Activated CD8-positive, alpha-beta memory T cell treated with anti-CD3 and anti-CD28 coated beads for 48 hours (primary cell): ENCODE data around the gene S1PR1.

Experiments used
- DNase-seq, 3 experiments: peaks; one replicate each; pipeline ENCODE4 v3.0.0-alpha.2; 2020; ENCODE audit warnings: low read depth in 2 of 3, low spot score in 2 of 3

S1PR1 gene

GRCh38 chr1:101278845-101279244 lies 42.0 kb downstream of the S1PR1 start:
- DNase-seq: no peak

GRCh38 chr1:101280049-101280592 lies 43.3 kb downstream of the S1PR1 start:
- DNase-seq: no peak

GRCh38 chr1:101280942-101281654 lies 44.3 kb downstream of the S1PR1 start:
- no peak for DNase-seq

DNA sequence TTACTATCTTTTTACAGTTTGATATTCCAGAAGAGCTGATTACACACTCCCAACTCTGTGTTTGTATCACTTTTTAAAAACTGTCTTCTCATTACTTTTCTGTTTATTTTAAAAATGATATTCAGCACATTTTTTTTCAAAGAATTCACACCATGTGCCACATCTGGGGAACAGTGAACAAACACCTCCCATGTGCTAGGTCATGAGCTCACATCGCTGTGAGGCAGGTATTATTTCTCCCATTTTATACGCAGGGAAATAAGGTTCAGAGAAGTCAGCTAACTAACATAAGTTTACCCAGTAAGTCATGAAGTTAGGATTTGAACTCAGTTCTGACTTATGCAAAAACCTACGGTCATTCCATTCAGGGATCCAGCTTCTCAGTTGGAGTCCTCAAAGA lies 44.9 kb downstream of the S1PR1 start:
- DNase-seq: no peak

DNA sequence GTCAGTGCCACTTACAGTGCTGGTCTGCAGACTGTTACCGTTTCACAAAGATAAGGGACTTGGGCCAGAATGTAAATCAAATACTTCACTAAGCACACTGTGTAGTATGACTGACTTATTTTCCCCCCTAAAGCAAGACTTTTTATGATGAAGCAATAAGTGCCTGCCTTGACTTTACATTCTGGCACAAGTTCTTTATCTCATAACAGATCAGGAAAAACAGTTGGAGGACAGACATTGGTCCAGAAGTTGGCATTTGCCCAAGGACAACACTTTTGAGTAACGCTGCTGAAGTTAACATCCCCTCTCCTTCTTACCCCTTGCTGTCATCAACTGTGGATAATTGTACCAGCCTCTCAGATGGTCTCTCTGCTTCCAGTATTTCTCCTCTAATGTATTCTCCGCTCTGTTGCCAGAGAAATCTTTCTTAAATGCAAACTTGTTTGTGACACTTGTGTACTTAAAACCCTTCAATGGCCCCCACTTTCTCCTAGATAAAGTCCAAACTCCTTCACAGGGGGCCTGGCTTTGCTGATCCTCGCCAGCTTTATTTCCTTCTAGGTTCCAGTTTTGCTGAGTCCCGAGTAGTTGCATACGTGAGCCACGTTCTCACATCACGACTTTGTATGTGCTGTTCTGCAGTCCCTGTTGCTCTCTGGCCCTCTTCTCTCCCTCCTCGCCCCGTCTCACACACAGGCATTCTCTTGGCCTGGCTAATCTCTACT lies 45.7 kb downstream of the S1PR1 start:
- no peak for DNase-seq

GRCh38 chr1:101283443-101283842 lies 46.6 kb downstream of the S1PR1 start:
- no peak for DNase-seq

DNA sequence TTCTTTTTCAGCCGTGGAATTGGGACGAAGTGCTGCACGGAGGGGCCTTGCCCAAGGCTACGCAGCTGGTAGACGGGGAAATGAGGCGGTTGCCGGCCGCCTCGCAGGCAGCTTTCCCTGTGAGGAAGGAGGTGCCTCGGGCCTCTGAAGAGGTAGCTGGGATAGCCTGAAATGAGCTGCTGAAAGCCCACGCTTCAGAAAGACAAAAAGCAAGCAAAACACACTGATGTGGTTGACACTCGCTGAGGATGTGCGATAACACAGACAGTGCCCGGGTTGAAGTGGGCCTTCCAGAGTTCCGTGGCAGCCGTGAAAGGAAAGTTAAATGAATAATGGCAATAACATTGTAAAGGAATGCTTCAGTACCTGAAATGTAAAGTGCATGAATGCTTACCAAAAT lies 47.2 kb downstream of the S1PR1 start:
- DNase-seq: no peak

DNA sequence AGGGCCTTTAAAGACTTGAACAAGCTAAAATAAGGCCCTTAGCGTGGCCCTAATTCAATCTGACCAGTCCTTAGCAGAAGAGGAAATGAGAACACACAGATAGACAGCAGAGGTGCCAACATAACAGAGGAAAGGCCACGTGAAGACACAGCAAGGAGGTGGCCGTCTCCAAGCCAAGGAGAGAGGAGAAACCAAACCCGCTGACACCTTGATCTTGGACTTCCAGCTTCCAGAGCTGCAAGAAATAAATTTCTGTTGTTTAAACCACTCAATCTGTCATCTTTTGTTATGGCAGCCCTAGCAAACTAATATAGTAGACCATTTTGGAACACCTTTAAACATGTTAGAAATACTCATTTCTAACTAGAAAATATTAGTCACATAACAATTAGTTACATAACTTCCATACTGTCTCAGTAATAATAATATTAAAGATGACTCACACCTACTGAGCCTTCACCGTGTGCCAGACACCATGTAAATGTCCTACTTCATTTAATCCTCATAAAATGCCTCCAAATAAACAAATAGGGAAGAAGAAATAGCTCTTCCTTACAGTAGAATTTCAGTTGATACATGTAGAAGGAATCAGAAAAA lies 47.9 kb downstream of the S1PR1 start:
- DNase-seq: no peak

GRCh38 chr1:101285922-101286570 lies 49.2 kb downstream of the S1PR1 start:
- no peak for DNase-seq

- peak in 1 of 3 experiments; percentile 43 for DNase-seq
These were observed 51.7 kb downstream of the S1PR1 start for GRCh38 chr1:101288491-101288944.

GRCh38 chr1:101290119-101290921 lies 53.5 kb downstream of the S1PR1 start:
- DNase-seq: no peak
